SU-DHL-6 (cell line): ENCODE data around the gene GALNT11.

Experiments used
- H2AFZ ChIP-seq: fragments of 200-600 bp; sonication (generic); 2 replicates; pipeline ENCODE4 v1.6.1; 2014; ENCODE audit warnings: low read depth, mild to moderate bottlenecking, moderate library complexity, mixed read lengths, antibody characterized with exemption, low read length; ENCODE audit not compliant: severe bottlenecking
- H3F3A ChIP-seq: fragments of 200-600 bp; shearing (Covaris generic); 2 replicates; pipeline ENCODE4 v1.6.0; 2016; ENCODE audit warnings: antibody characterized with exemption, mild to moderate bottlenecking; ENCODE audit not compliant: insufficient read depth
- H3K27ac ChIP-seq: fragments of 200-600 bp; sonication (generic); 2 replicates; pipeline ENCODE4 v1.5.1; 2016; ENCODE audit warnings: low read depth, mild to moderate bottlenecking, low read length, moderate library complexity, mixed read lengths
- H3K27me3 ChIP-seq: fragments of 200-600 bp; sonication (generic), shearing (Covaris generic); 2 replicates; pipeline ENCODE4 v1.6.0; 2014; ENCODE audit warnings: mild to moderate bottlenecking, low read length
- H3K36me3 ChIP-seq: fragments of 200-600 bp; sonication (generic); 2 replicates; pipeline ENCODE4 v1.6.1; 2014; ENCODE audit warnings: mild to moderate bottlenecking, low read length, mixed read lengths
- H3K4me2 ChIP-seq: fragments of 300-600, 200-600 bp; shearing (Covaris generic), sonication (generic); 2 replicates; pipeline ENCODE4 v1.6.0; 2014; ENCODE audit warnings: low read length, low read depth, mild to moderate bottlenecking; ENCODE audit not compliant: poor library complexity, severe bottlenecking
- H3K4me3 ChIP-seq: fragments of 200-600 bp; sonication (generic); 2 replicates; pipeline ENCODE4 v1.5.1; 2014; ENCODE audit warnings: antibody characterized with exemption, low read length, mild to moderate bottlenecking, mixed read lengths; ENCODE audit not compliant: insufficient read depth, poor library complexity, severe bottlenecking
- H3K79me2 ChIP-seq: fragments of 200-600 bp; sonication (generic); 2 replicates; pipeline ENCODE4 v1.6.1; 2014; ENCODE audit warnings: mild to moderate bottlenecking, low read length, moderate library complexity; ENCODE audit not compliant: insufficient read depth
- H3K9ac ChIP-seq: fragments of 200-600 bp; sonication (generic); 2 replicates; pipeline ENCODE4 v1.7.0; 2014; ENCODE audit warnings: mild to moderate bottlenecking, low read length
- H3K9me2 ChIP-seq: fragments of 200-600 bp; sonication (generic); replicated peaks from 2 replicates; pipeline ENCODE4 v1.6.1; 2014; ENCODE audit warnings: low read length; ENCODE audit not compliant: insufficient read depth
- H3K9me3 ChIP-seq: fragments of 200-600 bp; sonication (generic); 2 replicates; pipeline ENCODE4 v1.6.1; 2014; ENCODE audit warnings: low read length, mixed read lengths; ENCODE audit not compliant: insufficient read depth
- H4K20me1 ChIP-seq: fragments of 200-600 bp; sonication (generic); 2 replicates; pipeline ENCODE4 v1.6.1; 2014; ENCODE audit warnings: low read depth, mild to moderate bottlenecking, antibody characterized with exemption, low read length, moderate library complexity, mixed read lengths
- EZH2phosphoT487 ChIP-seq: fragments of 200-600 bp; sonication (generic), shearing (Covaris generic); conservative IDR thresholded peaks from 2 replicates; pipeline ENCODE4 v1.6.1; 2018; ENCODE audit warnings: mild to moderate bottlenecking, antibody characterized with exemption, low read length, moderate library complexity, mixed read lengths
- TF ChIP-seq, protein P1 (sequence below): fragments of 200-600 bp; sonication (generic); IDR thresholded peaks from one replicate; pipeline ENCODE4 v1.5.1; 2017; ENCODE audit warnings: antibody characterized with exemption, mild to moderate bottlenecking, low read length, moderate library complexity; ENCODE audit not compliant: insufficient read depth, poor library complexity, severe bottlenecking

The GALNT11 gene

DNA sequence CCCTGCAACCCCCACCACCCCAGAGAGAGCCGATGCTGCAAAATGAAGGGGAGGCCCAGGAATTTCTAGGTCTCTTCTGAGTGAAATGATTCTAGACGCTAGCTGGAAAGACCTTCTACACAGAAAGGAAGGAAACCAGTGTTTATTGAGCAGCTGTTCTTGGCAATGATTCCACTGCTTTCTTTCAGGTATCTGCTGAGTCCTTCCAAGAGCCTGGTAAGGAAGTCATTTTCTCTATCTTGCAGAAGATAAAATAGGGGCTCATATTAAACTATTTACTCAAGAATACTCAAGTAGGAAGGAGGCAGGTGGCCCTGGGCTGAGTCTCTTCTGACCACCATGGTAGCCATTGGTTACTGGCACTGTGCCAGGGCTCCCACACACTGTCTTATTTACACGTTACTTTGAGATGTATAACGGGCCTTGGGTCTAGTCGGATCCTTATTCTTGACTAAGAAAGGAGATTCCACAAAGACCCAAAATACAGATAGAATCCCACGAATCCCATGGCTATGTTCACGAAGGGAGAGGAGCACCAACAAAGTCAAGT lies 112.1 kb downstream of the GALNT11 start:
- H3K9ac ChIP-seq: no peak overlapping the region
- TF ChIP-seq, protein P1, sequence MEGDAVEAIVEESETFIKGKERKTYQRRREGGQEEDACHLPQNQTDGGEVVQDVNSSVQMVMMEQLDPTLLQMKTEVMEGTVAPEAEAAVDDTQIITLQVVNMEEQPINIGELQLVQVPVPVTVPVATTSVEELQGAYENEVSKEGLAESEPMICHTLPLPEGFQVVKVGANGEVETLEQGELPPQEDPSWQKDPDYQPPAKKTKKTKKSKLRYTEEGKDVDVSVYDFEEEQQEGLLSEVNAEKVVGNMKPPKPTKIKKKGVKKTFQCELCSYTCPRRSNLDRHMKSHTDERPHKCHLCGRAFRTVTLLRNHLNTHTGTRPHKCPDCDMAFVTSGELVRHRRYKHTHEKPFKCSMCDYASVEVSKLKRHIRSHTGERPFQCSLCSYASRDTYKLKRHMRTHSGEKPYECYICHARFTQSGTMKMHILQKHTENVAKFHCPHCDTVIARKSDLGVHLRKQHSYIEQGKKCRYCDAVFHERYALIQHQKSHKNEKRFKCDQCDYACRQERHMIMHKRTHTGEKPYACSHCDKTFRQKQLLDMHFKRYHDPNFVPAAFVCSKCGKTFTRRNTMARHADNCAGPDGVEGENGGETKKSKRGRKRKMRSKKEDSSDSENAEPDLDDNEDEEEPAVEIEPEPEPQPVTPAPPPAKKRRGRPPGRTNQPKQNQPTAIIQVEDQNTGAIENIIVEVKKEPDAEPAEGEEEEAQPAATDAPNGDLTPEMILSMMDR: no peak
- TF ChIP-seq EZH2phosphoT487: no peak
- peaks cover 22% of the 10 kb centered on the region; the same call in 1 of the 2 replicates for H3K36me3 ChIP-seq
- H3K9me2 ChIP-seq: no peaks in the 10 kb centered on the region
- no peaks in the 10 kb centered on the region for H4K20me1 ChIP-seq
- no peaks in the 10 kb centered on the region for H3K27me3 ChIP-seq
- no peaks in the 10 kb centered on the region for H3K9me3 ChIP-seq
- H2AFZ ChIP-seq: no peak overlapping the region
- no peak overlapping the region for H3K4me2 ChIP-seq
- H3F3A ChIP-seq: peaks cover 5% of the 10 kb centered on the region; the same call in 1 of the 2 replicates
- no peak overlapping the region for H3K27ac ChIP-seq
- no peaks in the 10 kb centered on the region for H3K79me2 ChIP-seq
- H3K4me3 ChIP-seq: no peak overlapping the region

DNA sequence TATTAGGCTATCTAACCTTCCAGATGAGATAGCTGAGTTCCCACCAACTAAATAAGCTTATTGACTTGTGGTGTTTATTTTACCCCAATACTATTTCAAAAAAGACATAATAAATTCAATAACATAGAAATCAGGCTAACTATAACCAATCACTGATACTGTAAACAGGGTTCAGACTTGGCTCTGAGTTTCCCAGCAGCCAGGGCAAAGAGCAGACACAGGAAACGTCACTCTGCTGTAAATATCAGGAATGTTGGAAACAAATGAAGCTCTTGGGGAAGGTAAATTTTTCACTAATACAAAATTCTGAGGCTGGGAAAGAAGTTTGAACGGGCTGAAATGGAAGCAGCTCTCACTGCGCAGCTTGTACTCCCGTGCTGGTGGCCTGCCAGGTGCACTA lies 114.6 kb downstream of the GALNT11 start:
- Histone ChIP-seq H3K36me3 (peaks cover 22% of the 10 kb centered on the region; the same call in 1 of the 2 replicates), H3K79me2 (no peaks in the 10 kb centered on the region), H3K9ac (no peak overlapping the region), H2AFZ (no peak overlapping the region), H3K4me3 (no peak overlapping the region), H3F3A (0 out of 2 replicates have a peak, but pooled peaks cover 1% of the 10 kb centered on the region), H3K9me3 (no peaks in the 10 kb centered on the region), H3K27me3 (no peaks in the 10 kb centered on the region), H4K20me1 (no peaks in the 10 kb centered on the region), H3K4me2 (no peak overlapping the region), H3K9me2 (no peaks in the 10 kb centered on the region), H3K27ac (no peak overlapping the region)
- TF ChIP-seq, protein P1: no peak
- TF ChIP-seq EZH2phosphoT487: no peak

DNA sequence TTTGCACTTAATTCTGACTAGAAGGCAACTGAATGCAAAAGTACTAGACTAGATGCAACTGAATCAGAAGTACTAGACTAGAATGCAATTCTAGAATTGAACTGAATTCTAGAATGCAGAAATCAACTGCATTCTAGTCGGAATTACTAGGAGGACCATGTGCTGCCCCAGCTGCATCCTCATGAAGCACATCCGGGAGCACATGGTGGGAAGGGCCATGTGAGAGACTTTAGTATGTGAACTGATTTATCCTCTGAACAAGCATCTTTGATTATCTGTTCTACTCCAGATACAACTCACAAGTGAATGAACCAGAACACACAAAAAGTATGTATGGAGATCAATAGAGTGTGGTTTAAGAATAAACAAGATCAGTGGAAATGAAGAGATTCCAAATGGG lies 115.1 kb downstream of the GALNT11 start:
- Histone ChIP-seq H2AFZ (no peak overlapping the region), H3K79me2 (no peaks in the 10 kb centered on the region; the same call in 1 of the 2 replicates)
- TF ChIP-seq, protein P1: no peak
- TF ChIP-seq EZH2phosphoT487: no peak

More for the DNA sequence above, 115.1 kb downstream of the GALNT11 start:
- H3K27ac ChIP-seq: no peak overlapping the region
- no peaks in the 10 kb centered on the region for H3K9me3 ChIP-seq
- H3K4me2 ChIP-seq: no peak overlapping the region
- H3K27me3 ChIP-seq: no peaks in the 10 kb centered on the region
- no peak overlapping the region for H3K4me3 ChIP-seq
- H3K36me3 ChIP-seq: peaks cover 22% of the 10 kb centered on the region; the same call in 1 of the 2 replicates
- H3F3A ChIP-seq: no peaks in the 10 kb centered on the region
- H3K9me2 ChIP-seq: no peaks in the 10 kb centered on the region
- H4K20me1 ChIP-seq: no peaks in the 10 kb centered on the region
- H3K9ac ChIP-seq: no peak overlapping the region
